RWPE2 (cell line): ENCODE measurements around the gene NUP58.

ENCODE experiments used
- ATAC-seq: fragments of 200-7000 bp; cut with Tn5 transposase; 3 replicates; pipeline ENCODE4 v1.9.1; 2021; ENCODE audit warnings: low read depth
- DNase-seq: peaks from one replicate; pipeline ENCODE4 v3.0.0-alpha.2; 2020; ENCODE audit warnings: low spot score
- H3K27ac ChIP-seq: fragments of 450-650 bp; 2 replicates; pipeline ENCODE4 v1.5.1; 2017; ENCODE audit warnings: mild to moderate bottlenecking; ENCODE audit not compliant: poor library complexity, severe bottlenecking
- H3K27me3 ChIP-seq: fragments of 250-450 bp; sonication (Bioruptor Pico); 2 replicates; pipeline ENCODE4 v1.5.1; 2021; ENCODE audit warnings: mild to moderate bottlenecking, moderate library complexity; ENCODE audit not compliant: insufficient read depth, poor library complexity, severe bottlenecking
- H3K36me3 ChIP-seq: fragments of 250-450 bp; sonication (Bioruptor Pico); 2 replicates; pipeline ENCODE4 v1.5.1; 2020; ENCODE audit warnings: low read depth, mild to moderate bottlenecking, moderate library complexity
- H3K4me1 ChIP-seq: fragments of 250-450 bp; sonication (Bioruptor Pico); 2 replicates; pipeline ENCODE4 v1.5.1; 2021; ENCODE audit warnings: mild to moderate bottlenecking, moderate library complexity; ENCODE audit not compliant: insufficient read depth, poor library complexity, severe bottlenecking
- H3K4me3 ChIP-seq: fragments of 250-450 bp; sonication (Bioruptor Pico); 2 replicates; pipeline ENCODE4 v1.5.1; 2021; ENCODE audit warnings: mild to moderate bottlenecking, moderate library complexity; ENCODE audit not compliant: severe bottlenecking
- H3K9me3 ChIP-seq: fragments of 250-450 bp; sonication (Bioruptor Pico); 2 replicates; pipeline ENCODE4 v1.5.1; 2021; ENCODE audit warnings: mild to moderate bottlenecking, moderate library complexity; ENCODE audit not compliant: severe bottlenecking
- CTCF ChIP-seq: fragments of 450-650 bp; IDR thresholded peaks from one replicate; pipeline ENCODE4 v1.5.1; 2017; ENCODE audit warnings: mild to moderate bottlenecking, moderate library complexity; ENCODE audit not compliant: poor library complexity, severe bottlenecking

Gene NUP58

GRCh38 chr13:25262261-25262660 is 39.2 kb upstream of the NUP58 start:
- TF ChIP-seq CTCF, result no peak
- DNase-seq (no peak), ATAC-seq (no peak)
- Histone ChIP-seq H3K4me3 (no peak overlapping the region), H3K4me1 (no peaks in the 10 kb centered on the region), H3K36me3 (peaks cover 75% of the 10 kb centered on the region), H3K27ac (no peak overlapping the region), H3K9me3 (no peaks in the 10 kb centered on the region), H3K27me3 (no peaks in the 10 kb centered on the region)

- H3K36me3 ChIP-seq, result peaks cover 65% of the 10 kb centered on the region
- TF ChIP-seq CTCF, result no peak
Measured at GRCh38 chr13:25266706-25267105, 34.7 kb upstream of the NUP58 start.

GRCh38 chr13:25267715-25268114 is 33.7 kb upstream of the NUP58 start:
- no peaks in the 10 kb centered on the region for H3K9me3 ChIP-seq
- ATAC-seq (0 out of 3 replicates have a peak, but pooled peaks have one; percentile 52), DNase-seq (no peak)
- peak; percentile 35 for TF ChIP-seq CTCF
- H3K27ac ChIP-seq, result no peak overlapping the region
- no peaks in the 10 kb centered on the region for H3K27me3 ChIP-seq
- H3K36me3 ChIP-seq, result peaks cover 66% of the 10 kb centered on the region
- no peak overlapping the region for H3K4me3 ChIP-seq
- no peaks in the 10 kb centered on the region for H3K4me1 ChIP-seq

More at GRCh38 chr13:25266706-25267105, 34.7 kb upstream of the NUP58 start:
- no peak overlapping the region for H3K27ac ChIP-seq
- no peaks in the 10 kb centered on the region for H3K9me3 ChIP-seq
- DNase-seq (no peak), ATAC-seq (no peak)
- H3K27me3 ChIP-seq, result no peaks in the 10 kb centered on the region
- H3K4me3 ChIP-seq, result no peak overlapping the region
- H3K4me1 ChIP-seq, result no peaks in the 10 kb centered on the region

GRCh38 chr13:25268561-25268960 is 32.9 kb upstream of the NUP58 start:
- Histone ChIP-seq H3K4me3 (no peak overlapping the region), H3K9me3 (no peaks in the 10 kb centered on the region), H3K27me3 (no peaks in the 10 kb centered on the region), H3K4me1 (no peaks in the 10 kb centered on the region), H3K27ac (no peak overlapping the region), H3K36me3 (peaks cover 67% of the 10 kb centered on the region)
- no peak for TF ChIP-seq CTCF
- DNase-seq (no peak), ATAC-seq (no peak)

GRCh38 chr13:25276748-25277147 is 24.7 kb upstream of the NUP58 start:
- peaks cover 25% of the 10 kb centered on the region for H3K36me3 ChIP-seq
- H3K27ac ChIP-seq, result no peak overlapping the region
- H3K4me3 ChIP-seq, result no peak overlapping the region
- peak; percentile 60; the same call in 2 of the 3 replicates for ATAC-seq
- no peaks in the 10 kb centered on the region for H3K27me3 ChIP-seq
- no peak for TF ChIP-seq CTCF
- H3K4me1 ChIP-seq, result peaks cover 4% of the 10 kb centered on the region
- no peak for DNase-seq
- H3K9me3 ChIP-seq, result no peaks in the 10 kb centered on the region
